HG03571 (cell line): ENCODE measurements around the gene FLII.
A peak's percentile ranks its signal among the peaks of the same experiment; 100 is the strongest.

ENCODE experiments used
- ATAC-seq: cut with Tn5 transposase; IDR thresholded peaks from one replicate; pipeline ENCODE4 v1.9.1; 2021; ENCODE audit not compliant: unreplicated experiment

Gene FLII

DNA sequence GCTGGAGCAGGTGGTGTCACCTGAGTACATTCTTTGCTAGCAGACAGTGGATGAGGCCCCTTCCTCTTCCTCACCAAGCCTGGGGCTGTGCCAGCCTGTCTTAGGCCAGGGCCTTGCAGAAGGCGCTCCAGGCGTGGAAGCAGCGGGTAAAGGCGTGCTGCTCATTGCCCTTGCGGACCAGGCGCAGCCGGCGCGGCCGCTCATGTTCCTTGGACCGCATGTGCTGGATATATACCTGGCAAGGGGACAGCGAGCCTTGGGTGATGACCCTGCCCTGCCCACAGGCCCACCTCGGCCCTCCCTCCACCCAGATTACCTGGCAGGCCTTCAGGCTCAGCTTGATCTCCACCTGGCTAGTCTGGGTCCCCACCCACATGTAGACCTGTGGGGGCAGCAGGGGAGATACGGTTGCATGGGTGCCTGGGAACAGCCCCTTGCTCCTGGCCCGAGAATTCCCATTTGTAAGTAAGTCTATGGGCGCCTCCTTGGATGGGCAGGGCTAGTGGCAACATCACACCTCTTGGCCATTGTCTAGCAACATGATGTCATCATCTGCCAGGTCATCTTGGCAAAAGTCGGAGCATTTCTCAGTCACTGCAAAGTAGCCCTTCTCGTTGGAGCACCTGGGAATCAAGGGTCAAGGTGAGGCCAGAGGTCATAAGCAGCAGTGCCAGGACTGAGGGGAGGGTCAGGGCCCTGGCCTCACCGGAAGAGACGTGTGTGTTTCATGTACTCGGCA, 13.3 kb downstream of the FLII start:
- ATAC-seq: no peak

DNA sequence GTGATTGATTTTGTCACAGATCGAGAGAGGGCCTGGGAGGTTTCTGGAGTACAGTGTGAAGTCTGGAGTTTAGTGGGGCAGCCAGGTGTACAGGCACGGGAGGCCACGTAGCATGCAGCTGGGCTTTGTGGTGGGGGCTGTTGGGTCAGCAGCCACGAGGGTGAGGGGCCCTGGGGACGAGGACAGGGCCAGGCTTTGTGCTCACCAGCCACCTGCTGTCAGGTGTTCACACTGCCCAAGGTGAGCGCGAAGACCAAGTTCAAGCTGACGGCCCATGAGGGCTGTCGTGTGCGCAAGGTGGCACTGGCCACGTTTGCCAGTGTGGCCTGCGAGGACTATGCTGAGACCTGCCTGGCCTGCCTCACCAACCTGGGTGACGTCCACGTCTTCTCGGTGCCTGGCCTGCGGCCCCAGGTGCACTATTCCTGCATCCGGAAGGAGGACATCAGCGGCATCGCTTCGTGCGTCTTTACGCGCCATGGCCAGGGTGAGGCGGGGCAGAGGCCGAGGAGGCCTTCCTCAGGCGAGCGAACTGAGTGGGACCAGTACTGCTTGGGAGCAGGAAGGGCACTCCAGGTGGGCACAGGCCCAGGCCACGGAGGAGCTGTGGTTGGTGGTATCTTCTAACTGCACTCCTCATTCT, 17.2 kb downstream of the FLII start:
- ATAC-seq: no peak

DNA sequence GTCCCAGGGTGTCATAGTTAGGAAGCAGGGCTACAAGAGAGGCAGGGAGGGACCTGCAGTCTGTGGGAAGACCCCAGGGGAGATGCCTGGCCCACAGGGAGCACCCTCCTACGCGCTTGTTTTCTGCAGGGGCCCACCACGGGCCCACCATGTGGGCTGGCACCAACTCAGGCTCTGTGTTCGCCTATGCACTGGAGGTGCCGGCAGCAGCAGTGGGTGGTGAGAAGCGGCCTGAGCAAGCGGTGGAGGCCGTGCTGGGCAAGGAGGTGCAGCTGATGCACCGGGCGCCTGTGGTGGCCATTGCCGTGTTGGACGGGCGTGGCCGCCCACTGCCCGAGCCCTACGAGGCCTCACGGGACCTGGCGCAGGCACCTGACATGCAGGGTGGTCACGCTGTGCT, 18.1 kb downstream of the FLII start:
- no peak for ATAC-seq

DNA sequence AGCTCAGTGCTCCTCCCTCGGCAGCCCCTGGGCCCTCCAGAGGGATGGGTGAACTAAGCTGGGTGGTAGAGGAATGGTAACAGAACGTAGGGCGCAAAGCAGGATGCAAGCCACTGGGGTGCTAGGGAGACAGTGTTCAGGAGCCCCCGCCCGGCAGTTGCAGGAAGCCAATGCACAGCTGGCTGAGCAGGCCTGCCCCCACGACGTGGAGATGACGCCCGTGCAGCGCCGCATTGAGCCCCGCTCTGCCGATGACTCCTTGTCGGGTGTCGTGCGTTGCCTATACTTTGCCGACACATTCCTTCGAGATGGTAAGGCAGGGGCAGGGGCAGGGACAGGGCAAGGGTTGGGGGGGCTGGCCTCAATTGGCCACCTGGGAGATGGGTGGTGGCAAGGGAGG, 20.2 kb downstream of the FLII start:
- no peak for ATAC-seq

DNA sequence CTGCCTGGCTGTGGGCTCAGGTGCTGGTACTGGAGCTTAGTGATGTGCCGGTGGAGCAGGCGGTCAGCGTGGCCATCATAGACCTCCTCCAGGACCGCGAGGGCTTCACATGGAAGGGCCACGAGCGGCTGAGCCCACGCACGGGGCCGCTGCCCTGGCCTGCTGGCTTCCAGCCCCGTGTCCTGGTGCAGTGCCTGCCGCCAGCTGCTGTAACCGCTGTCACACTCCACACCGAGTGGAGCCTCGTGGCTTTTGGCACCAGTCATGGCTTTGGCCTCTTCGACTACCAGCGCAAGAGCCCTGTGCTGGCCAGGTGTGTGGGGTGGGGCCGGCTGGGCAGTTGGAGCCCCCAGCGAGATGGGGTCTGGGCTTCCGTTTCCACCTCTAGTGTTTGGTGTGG, 21.1 kb downstream of the FLII start:
- no peak for ATAC-seq

DNA sequence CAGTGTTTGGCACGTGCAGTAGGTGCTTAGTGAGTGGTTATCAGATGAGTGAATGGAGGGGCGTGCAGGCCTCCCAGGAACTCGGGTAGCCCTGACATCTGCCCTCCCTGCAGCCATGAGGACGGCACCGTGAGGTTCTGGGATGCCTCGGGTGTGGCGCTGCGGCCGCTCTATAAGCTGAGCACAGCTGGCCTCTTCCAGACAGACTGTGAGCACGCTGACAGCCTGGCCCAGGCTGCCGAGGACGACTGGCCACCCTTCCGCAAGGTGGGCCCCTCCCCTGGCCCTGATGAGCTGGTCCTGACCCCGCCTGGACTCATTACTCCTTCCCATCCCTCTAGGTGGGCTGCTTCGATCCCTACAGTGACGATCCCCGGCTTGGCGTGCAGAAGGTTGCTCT, 22.0 kb downstream of the FLII start:
- no peak for ATAC-seq

DNA sequence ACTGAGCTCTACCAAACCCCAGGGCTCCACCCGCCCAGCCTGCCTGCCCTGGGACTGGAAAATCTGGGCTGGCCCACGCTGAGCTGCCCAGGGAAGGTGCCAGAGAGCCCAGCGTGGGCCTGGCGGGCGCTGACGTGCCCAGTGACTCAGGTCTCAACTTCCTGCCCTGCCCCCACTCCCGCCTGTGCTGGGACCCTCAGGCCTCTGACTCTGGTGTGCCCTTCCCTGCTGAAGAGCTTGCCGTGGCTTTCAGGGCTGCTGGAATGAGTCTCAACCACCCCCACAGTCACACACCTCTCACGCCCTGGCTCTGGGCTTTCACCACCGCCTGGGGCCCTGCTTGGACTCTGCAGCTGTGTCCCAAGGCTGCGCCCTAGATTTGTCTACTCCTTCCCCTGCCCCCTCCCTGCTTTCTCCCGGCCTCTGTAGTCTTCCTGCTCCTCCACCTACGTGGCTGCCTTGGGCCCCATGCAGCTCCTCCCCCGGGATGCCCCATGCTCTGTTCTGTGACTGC, 22.7 kb downstream of the FLII start:
- ATAC-seq: no peak

DNA sequence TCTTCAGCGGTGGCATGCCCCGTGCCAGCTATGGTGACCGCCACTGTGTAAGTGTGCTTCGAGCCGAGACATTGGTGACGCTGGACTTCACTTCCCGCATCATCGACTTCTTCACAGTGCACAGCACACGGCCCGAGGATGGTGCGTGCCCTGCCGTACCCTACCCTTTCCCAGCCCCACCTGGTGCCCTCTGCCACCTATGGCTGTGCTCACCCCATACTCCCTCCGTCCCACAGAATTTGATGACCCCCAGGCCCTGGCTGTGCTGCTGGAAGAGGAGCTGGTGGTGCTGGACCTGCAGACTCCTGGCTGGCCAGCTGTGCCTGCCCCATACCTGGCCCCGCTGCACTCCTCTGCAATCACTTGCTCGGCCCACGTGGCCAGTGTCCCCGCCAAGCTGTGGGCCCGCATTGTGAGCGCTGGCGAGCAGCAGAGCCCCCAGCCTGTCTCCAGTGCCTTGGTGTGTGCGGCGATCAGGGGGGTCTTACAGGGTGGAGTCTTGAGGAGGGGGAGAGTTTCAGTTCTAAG, 23.6 kb downstream of the FLII start:
- no peak for ATAC-seq

DNA sequence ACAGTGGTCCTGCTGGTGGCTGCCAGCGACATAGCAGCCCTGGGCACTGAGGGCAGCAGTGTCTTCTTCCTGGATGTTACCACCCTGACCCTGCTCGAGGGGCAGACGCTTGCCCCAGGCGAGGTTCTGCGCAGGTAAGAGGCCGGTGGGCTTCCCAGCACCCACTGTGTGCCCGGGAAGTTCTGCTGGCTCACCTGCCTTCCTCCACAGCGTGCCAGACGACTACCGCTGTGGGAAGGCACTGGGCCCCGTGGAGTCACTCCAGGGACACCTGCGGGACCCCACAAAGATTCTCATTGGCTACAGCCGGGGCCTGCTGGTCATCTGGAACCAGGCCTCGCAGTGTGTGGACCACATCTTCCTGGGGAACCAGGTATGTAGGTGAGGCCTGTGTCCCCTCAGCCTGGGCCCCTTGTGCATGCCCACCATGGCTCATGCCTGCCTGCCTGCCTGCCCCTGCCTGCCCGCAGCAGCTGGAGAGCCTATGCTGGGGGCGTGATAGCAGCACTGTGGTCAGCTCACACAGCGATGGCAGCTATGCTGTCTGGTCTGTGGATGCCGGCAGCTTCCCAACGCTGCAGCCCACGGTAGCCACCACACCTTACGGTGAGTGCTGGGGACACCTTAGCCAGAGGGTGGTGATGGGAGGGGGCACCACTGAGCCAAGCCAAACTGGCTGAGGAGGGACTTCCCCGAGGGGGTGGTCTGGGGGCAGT, 24.6 kb downstream of the FLII start:
- ATAC-seq: no peak

DNA sequence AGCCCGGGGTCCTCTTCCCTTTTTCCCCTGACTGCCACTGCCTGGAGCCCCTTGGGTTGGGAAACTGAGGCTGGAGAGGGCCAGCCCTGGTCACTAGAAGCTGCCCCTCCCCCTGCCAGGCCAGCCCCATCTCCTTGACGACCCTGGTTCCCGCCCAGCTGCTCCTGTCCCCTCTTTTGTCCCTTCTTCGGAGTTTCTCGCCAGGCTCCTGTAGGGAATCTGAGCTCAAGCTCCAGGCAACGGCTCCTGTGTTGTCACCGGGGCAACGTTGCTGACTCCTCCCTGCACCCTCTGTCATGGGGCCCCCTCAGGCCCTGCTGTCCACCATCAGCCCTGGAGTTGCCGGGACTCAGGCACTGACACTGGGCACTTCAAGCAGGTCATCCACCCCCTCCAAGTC, 27.4 kb downstream of the FLII start:
- ATAC-seq: no peak

DNA sequence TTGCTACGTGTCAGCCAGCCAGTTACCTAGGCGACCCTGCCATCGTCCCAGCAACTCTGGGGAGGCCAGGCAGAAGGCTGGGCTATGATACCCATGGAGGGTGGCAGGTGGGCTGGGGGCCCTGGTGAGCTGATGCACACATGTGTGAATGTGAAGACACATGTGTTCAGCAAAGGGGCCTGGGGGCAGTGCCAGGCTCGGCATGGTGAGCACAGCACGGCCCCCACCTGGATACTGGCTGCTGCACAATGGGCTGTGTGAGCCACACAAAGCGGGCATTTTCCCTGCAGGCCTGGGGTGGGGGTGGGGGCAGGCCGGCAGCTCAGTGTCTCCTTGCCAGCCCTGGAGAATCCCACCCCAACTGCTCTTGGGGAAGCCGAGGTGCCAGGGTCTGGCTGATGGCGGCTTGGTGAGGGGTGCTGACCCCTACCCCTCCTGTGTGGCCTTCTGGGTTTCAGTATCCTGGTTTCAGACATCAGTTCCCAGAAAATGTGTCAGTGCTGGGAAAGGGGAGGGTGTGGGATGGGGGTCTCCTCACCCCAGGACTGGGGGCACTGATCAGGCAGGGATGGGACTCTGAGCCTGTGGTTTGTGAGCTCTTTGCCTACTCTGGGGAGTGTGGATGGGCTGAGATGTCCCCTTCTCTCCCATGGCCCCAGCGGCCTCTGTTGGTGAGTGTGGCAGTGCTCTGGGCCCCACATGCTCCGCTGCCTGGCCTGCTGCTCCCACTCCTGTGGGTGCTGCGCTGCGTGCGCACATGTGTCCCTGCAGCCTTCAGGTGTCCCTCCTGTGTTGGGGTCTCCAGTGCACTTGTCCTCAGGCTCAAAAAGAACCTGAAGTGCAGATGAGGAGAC, 28.0 kb downstream of the FLII start:
- ATAC-seq: no peak

DNA sequence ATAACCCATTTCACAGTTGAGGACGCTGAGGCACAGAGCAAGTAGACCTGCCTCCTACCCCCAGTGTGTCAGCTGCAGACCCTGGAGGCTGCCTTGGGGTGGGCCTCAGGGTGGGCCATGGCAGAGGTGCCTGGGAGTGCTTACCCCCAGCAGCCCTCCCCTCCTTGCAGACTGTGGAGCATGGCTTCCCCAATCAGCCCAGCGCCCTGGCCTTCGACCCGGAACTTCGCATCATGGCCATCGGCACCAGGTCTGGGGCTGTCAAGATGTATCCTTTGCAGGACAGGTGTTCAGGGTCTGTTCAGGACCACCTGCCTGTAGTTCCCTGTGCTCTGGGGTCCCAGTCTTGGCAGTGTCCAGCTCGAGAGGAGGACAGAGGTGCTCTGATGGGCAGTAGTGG, 28.8 kb downstream of the FLII start:
- no peak for ATAC-seq

DNA sequence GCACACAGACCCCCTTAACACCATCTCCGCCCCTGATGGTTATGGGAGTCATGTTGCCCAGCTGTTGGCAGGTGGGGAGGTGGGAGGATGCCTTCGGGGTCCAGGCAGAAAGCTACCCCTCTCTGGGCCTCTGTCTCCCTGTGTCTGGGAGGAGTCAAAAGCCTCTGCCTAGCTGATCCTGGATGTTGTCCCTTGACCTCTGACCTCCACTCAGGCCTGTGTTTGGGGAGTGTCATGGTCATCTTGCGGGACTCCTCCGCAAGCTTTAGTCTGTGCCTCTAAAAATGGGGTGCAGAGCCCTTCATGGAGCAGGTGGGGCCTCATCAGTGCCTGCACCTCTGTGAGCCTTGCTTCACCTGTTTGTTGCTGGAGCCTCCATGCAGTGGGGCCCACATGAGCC, 29.3 kb downstream of the FLII start:
- ATAC-seq: no peak

DNA sequence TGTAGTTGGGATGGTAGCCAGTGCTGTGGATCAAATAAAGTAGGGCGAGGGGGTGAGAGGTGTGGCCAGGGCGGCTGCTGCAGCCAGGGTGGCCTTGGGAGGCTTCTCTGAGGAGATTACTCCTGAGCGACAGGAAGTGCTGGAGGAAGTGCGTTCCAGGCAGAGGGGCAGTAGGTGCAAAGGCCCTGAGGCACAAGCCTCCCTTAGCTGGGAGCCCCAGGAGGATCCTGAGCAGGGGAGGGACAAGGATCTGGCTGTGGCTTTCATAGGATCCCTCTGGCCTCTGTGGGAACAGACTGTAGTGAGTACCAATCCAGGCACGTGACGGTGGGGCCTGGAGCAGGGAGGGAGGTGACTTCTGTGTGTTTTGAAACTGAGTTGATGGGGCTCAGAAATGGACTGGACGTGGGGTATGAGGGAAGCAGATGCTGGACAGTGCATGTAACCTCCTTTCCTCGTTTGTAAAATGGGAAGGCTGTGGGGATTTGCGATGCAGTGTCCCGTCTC, 30.3 kb downstream of the FLII start:
- no peak for ATAC-seq

DNA sequence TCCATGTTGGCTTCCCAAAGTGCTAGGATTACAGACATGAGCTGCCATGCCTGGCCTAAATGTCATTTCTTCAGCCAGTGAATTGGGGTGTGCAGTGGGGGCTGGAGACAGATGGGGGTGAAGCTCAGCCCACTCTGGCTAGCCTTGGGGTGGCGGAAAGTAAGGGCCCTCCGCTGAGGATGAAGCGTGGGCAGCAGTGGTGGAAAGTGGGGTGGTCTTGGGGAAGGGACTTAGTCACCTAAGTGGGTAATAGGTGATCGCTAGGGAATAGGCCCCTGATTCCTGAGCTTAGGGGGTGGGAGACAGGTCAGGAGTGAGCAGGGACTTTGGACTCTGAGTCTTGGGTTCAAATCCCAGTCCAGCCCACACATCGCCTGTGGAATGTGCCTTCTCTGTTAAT, 30.9 kb downstream of the FLII start:
- no peak for ATAC-seq

DNA sequence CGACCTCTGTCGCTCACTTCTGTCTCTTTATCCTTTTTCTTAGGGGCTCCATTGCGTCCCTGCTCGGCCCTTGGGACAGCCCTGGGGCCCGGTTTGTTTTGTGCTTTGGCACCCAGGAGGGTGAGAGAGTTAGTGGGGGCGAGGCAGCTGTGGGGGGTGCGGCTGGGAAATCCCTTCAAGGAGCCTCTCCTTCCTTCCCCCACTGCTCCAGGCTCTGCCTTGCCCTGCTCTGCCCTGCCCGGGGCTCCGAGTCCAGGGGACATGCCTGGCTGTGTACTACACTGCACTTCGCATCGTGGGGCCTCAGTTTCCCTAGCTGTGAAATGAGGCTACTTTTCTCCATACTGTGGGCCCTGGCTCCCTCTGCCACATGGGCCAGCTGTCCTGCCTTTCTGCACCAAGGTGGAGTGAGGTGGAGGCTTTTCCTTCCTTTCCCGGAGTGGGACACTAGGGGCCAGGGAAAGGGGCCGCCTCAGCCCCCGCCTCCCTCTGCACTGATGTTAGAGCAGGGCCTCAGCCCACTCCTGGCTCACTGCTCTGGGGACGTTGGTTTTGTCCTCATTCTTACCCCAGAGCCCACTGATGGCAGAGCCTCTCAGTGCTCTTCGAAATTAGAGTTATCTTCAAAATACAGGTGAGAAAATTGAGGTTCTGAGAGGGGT, 32.1 kb downstream of the FLII start:
- no peak for ATAC-seq

DNA sequence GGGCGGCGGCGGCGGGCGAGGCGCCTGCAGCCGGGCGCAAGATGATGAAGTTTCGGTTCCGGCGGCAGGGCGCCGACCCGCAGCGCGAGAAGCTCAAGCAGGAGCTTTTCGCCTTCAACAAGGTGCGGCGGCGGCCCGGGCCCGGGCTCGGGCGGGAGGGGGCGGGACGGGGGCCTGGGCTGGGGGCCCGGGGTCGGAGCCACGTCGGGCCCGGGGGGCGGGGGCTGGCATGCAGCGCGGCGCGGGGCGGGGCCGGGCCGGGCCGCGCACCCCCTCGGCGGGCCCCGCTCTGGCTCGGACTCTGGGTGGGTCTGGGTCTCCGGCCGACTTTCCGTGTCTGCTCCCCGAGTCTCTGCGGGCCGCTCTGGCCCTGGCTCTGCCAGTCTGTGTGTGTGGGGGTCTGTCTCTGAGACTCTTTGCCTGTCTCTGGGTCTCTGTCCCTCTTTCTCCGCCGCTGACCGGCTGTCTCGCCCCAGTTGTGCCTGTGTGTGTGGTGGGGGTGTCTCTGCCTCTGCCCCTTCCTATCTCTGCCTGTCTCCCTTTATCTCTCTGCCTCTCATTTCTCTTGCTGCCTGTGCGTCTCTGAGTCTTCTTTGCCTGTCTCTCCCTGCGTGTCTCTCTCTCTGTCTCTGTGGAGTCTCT, 32.8 kb downstream of the FLII start:
- ATAC-seq: no peak

DNA sequence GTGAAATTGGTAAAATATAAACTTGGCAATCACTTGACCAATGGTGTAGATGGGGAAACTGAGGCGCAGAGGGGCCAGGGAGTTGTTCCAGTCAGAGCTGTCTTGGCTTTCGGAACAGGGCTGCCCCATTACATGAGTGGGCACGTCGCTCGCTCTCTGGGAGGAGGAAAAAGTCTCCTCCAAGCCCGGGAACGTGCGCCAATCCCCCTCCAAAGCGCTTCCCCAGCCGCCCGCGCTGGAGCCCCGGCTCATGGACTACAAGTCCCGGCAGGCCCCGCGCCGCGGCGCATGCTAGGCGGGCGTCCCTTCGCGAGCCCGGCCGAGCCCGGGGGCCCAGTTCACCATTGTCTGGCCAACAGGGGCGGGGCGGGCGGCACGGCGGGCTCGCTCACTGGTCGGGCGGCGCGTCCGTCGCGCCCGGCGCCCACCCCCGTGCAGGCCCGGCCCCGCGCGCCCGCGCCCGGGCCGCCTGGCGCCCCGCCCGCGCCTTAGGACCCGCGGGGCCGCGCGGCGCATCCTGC, 33.4 kb downstream of the FLII start, which contains the start of gene LLGL1:
Gene LLGL1, plus strand, starts transcription at position 515 of the 521 bp plus-strand sequence. CDS start 48 bp downstream, outside the sequence.
- ATAC-seq: peak; percentile 75

DNA sequence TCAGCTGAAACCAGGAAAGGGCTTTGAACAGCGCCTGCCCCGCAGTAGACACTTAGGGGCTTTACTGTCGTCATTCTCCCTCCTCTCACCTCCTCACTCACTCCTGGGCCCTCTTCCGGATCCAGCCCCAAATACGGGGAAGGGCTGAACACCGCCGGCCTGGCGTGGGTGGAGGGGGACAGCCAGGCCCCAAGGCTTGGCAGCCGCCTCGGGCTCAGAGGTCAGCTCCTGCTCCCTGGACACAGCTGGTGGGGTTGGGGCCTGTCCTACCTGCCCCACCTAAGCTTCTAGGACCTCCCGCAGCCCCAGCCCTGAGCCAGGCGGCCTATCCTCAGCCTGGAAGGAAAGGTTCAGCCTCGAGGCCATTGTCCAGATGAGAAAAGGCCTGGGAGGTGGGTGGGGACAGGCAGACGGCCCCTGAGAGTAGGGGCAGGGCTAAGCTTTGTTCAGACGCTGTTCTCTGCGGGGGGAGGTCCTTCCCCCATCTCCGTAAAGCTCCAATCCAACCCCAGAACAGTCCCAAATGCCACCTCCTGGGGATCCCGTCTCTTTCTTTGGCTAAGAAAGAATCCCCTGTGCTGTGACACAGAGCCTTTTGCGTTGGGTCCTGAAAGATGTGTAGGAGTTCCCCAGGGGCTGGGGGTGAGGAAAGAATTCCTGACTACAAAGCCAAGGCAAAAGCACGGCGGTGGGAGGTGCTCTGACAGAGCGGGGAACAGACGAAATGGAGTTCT, 34.0 kb downstream of the FLII start:
- ATAC-seq: no peak
